GM12878 (cell line): Measurements from ENCODE around the gene CEP126. TPM values are rescaled to one million over a fixed set of nuclear protein-coding genes. Genes with fewer than 3 reads are reported as not detected.

Experiments used
- ATAC-seq: fragments of 200-7000 bp; cut with Tn5 transposase; 3 replicates; pipeline ENCODE4 v1.9.1; 2020; ENCODE audit warnings: mild to moderate bottlenecking, moderate library complexity
- BruUV-seq: library from RNA; stranded (reverse); fragments of 400-500 nt; replicated peaks from 2 replicates; lab custom pipeline; 2021; lab: Mats Ljungman, UMichigan
- CTCF ChIA-PET: fragments of 300-600 bp; sonication (Branson Sonifier 250); formaldehyde crosslinking; extraction: SDS; loops from one replicate; lab custom pipeline; 2021; ENCODE audit warnings: inconsistent platforms; lab: Yijun Ruan, JAX
- POLR2A ChIA-PET: fragments of 350-600 bp; formaldehyde crosslinking; extraction: SDS; loops from one replicate; lab custom pipeline; 2021; ENCODE audit warnings: inconsistent platforms; lab: Charles Lee
- RAD21 ChIA-PET: fragments of 300-600 bp; sonication (Branson Sonifier 250); formaldehyde crosslinking; loops from one replicate; lab custom pipeline; 2023; ENCODE audit warnings: antibody characterized with exemption; ENCODE audit not compliant: unreplicated experiment; lab: Charles Lee
- SMC1A ChIA-PET: fragments of 300-600 bp; sonication (Branson Sonifier 250); formaldehyde crosslinking; loops from one replicate; lab custom pipeline; 2023; ENCODE audit not compliant: unreplicated experiment, uncharacterized antibody; lab: Charles Lee
- DNase-seq: peaks from one replicate; pipeline ENCODE4 v3.0.0-alpha.2; 2011; ENCODE audit warnings: low read depth, low spot score
- FAIRE-seq: peaks from 3 replicates; lab custom pipeline; 2011; peaks lifted over from hg19 to GRCh38; lab: Jason Lieb, UNC
- H2AFZ ChIP-seq: 2 replicates; pipeline ENCODE4 v1.6.0; 2011; ENCODE audit warnings: low read depth, low read length, control low read depth; ENCODE audit not compliant: control insufficient read depth
- H3K27ac ChIP-seq: 2 replicates; pipeline ENCODE4 v1.5.1; 2011; ENCODE audit warnings: control low read depth; ENCODE audit not compliant: control insufficient read depth, insufficient read depth
- H3K27me3 ChIP-seq, 2 experiments: replicated peaks in 1 of 2; 2 replicates each; pipeline versions ENCODE4 v1.6.0 to v1.6.1; 2011; ENCODE audit warnings: low read length in 1 of 2; ENCODE audit not compliant: control insufficient read depth in 2 of 2, insufficient read depth in 2 of 2
- H3K36me3 ChIP-seq, 2 experiments: 2 replicates each; pipeline ENCODE4 v1.5.1; 2011; ENCODE audit warnings: low read length in 1 of 2; ENCODE audit not compliant: control insufficient read depth in 2 of 2, insufficient read depth in 2 of 2
- H3K4me1 ChIP-seq: 2 replicates; pipeline ENCODE4 v1.6.1; 2011; ENCODE audit warnings: mild to moderate bottlenecking, low read length, moderate library complexity, mixed read lengths; ENCODE audit not compliant: control insufficient read depth, insufficient read depth
- H3K4me2 ChIP-seq: 2 replicates; pipeline ENCODE4 v1.6.0; 2011; ENCODE audit warnings: control low read depth; ENCODE audit not compliant: control insufficient read depth, insufficient read depth
- H3K4me3 ChIP-seq: fragments of 200-600 bp; sonication (generic); 2 replicates; pipeline ENCODE4 v1.5.1; 2016
- H3K79me2 ChIP-seq: 2 replicates; pipeline ENCODE4 v1.6.0; 2011; ENCODE audit warnings: low read length; ENCODE audit not compliant: control insufficient read depth, insufficient read depth
- H3K9ac ChIP-seq: 2 replicates; pipeline ENCODE4 v1.8.0; 2011; ENCODE audit warnings: low read length, control low read depth, mixed read lengths; ENCODE audit not compliant: control insufficient read depth, insufficient read depth
- H3K9me3 ChIP-seq: replicated peaks from 3 replicates; pipeline ENCODE4 v1.5.1; 2011; ENCODE audit warnings: mild to moderate bottlenecking, low read length; ENCODE audit not compliant: control insufficient read depth, insufficient read depth
- H4K20me1 ChIP-seq: 2 replicates; pipeline ENCODE4 v1.6.0; 2011; ENCODE audit not compliant: control insufficient read depth, insufficient read depth
- ASH2L ChIP-seq: fragments of 300-600, 200-600 bp; sonication (generic); IDR thresholded peaks from 2 replicates; pipeline ENCODE4 v1.6.1; 2017; ENCODE audit warnings: low read depth, mild to moderate bottlenecking, borderline replicate concordance
- RELB ChIP-seq: fragments of 450-650 bp; IDR thresholded peaks from 2 replicates; pipeline ENCODE4 v1.6.1; 2017; ENCODE audit warnings: low read depth, mild to moderate bottlenecking, moderate library complexity
- SP1 ChIP-seq: IDR thresholded peaks from one replicate; pipeline ENCODE4 v1.6.1; 2011; ENCODE audit warnings: low read depth, low read length
- SPI1 ChIP-seq: IDR thresholded peaks from 2 replicates; pipeline ENCODE4 v1.6.1; 2011; ENCODE audit warnings: low read depth, mild to moderate bottlenecking, low read length, moderate library complexity, borderline replicate concordance; ENCODE audit not compliant: insufficient read depth
- SREBF2 ChIP-seq: IDR thresholded peaks from 2 replicates; pipeline ENCODE4 v1.6.1; 2012; ENCODE audit warnings: mild to moderate bottlenecking, low read length
- ZNF207 ChIP-seq: fragments of 450-650 bp; IDR thresholded peaks from 2 replicates; pipeline ENCODE4 v1.6.1; 2014; ENCODE audit warnings: antibody characterized with exemption, mild to moderate bottlenecking, borderline replicate concordance
- WGBS: methylation state at CpG from one replicate; pipeline ENCODE4 v1.1.6; 2016; ENCODE audit warnings: low lambda C conversion rate; ENCODE audit not compliant: insufficient replicate concordance, insufficient coverage; ENCODE audit errors: missing lambda C conversion rate; 5-methylcytosine and 5-hydroxymethylcytosine counted together
- in situ Hi-C: fragments of 300-500 bp; cut with MboI; formaldehyde crosslinking; loops from 9 replicates; pipeline ENCODE4 v1.14.3; 2018; ENCODE audit warnings: mixed read lengths
- intact Hi-C: fragments of 100-400 bp; cut with micrococcal nuclease; formaldehyde crosslinking; loops from one replicate; pipeline ENCODE4 v1.14.2; 2022; ENCODE audit not compliant: unreplicated experiment
- polyA plus RNA-seq, 11 experiments: library from polyadenylated mRNA; depleted of rRNA in 4 of 11; unstranded in 6 of 11; stranded (reverse) in 5 of 11; fragments of >200 nt; fragmentation: Nextera tagmentation in 4 of 11; fragmentation: Illumina TruSeq in 1 of 11; extraction: Ambion mirVana in 4 of 11; extraction: Trizol in 1 of 11; gene quantifications; 1 replicate in 1 of 11; 2 replicates in 10 of 11; pipeline versions ENCODE4 v1.2.1 to v1.2.3, GENCODE V29; 2011 to 2016; ENCODE audit warnings: inconsistent platforms in 2 of 11, missing spikeins in 2 of 11, low read depth in 1 of 11
- total RNA-seq, 4 experiments: library from RNA; depleted of rRNA in 3 of 4; stranded (reverse); fragments of >200 nt in 3 of 4; fragmentation: Illumina TruSeq in 1 of 4; extraction: Trizol in 1 of 4; gene quantifications; 2 replicates each; pipeline versions ENCODE4 v1.2.1 to v1.2.3, GENCODE V29; 2013 to 2021

The CEP126 gene
- total and polyA plus RNA-seq, 10 of the 15 experiments (the other 5 are each of a cell fraction or from before 2014, with no cell fraction given), result 0.01 TPM; not detected in 8

GRCh38 chr11:101949680-101950220 is 34.9 kb downstream of the CEP126 start:
- intact Hi-C loops, result no loop called here
- no peak for TF ChIP-seq SPI1
- TF ChIP-seq RELB, result no peak
- TF ChIP-seq ZNF207, result no peak
- no peak for TF ChIP-seq SREBF2
- TF ChIP-seq SP1, result no peak
- TF ChIP-seq ASH2L, result no peak
- POLR2A ChIA-PET, result no interaction called here
- no peak overlapping the region for H3K9ac ChIP-seq
- no peak overlapping the region for H3K4me2 ChIP-seq
- H2AFZ ChIP-seq, result no peak overlapping the region
- FAIRE-seq, result no peak
- no peaks in the 10 kb centered on the region for H3K4me1 ChIP-seq
- no peaks in the 10 kb centered on the region for H3K36me3 ChIP-seq
- no peaks in the 10 kb centered on the region for H4K20me1 ChIP-seq
- no peak overlapping the region for H3K27ac ChIP-seq
- no peak for DNase-seq
- in situ Hi-C loops, result loop anchor here (10.0 kb wide), 1 partner anchor 65 kb away; no protein-coding TSS in a partner anchor
- H3K79me2 ChIP-seq, result no peaks in the 10 kb centered on the region
- no peak for ATAC-seq
- H3K9me3 ChIP-seq, result no peaks in the 10 kb centered on the region
- SMC1A ChIA-PET, result no interaction called here
- H3K27me3 ChIP-seq, result no peaks in the 10 kb centered on the region
- H3K4me3 ChIP-seq, result no peak overlapping the region
- RAD21 ChIA-PET, result no interaction called here
- CTCF ChIA-PET, result no interaction called here
- no TSS peak for BruUV-seq
- WGBS, result 8% methylated on average over 1 of the region's 1 CpG
